HFFc6 (cell line): ENCODE measurements around the gene CSF2RB. TPM values are rescaled to one million over a fixed set of nuclear protein-coding genes. Genes with fewer than 3 reads are reported as not detected.

ENCODE experiments used
- DNase-seq: peaks from one replicate; pipeline ENCODE4 v3.0.0-alpha.2; 2018
- H3K27ac Mint-ChIP-seq: 2 replicates; pipeline ENCODE4 v1.8.0; 2020; ENCODE audit warnings: mild to moderate bottlenecking, mixed read lengths
- H3K27me3 Mint-ChIP-seq: 2 replicates; pipeline ENCODE4 v1.8.0; 2021; ENCODE audit warnings: mild to moderate bottlenecking, moderate library complexity, mixed read lengths; ENCODE audit not compliant: insufficient read depth
- H3K36me3 Mint-ChIP-seq: 2 replicates; pipeline ENCODE4 v1.8.0; 2021; ENCODE audit warnings: low read depth, mixed read lengths
- H3K4me1 Mint-ChIP-seq: 2 replicates; pipeline ENCODE4 v1.8.0; 2020; ENCODE audit warnings: low read depth, mixed read lengths
- H3K4me3 Mint-ChIP-seq: 2 replicates; pipeline ENCODE4 v1.8.0; 2020; ENCODE audit warnings: mild to moderate bottlenecking, moderate library complexity, mixed read lengths
- H3K9me3 Mint-ChIP-seq: 2 replicates; pipeline ENCODE4 v1.8.0; 2020; ENCODE audit warnings: mild to moderate bottlenecking, mixed read lengths
- total RNA-seq, 6 experiments: library from RNA; stranded (reverse); fragmentation: NEBNext Ultra II Directional; extraction: Animal tissue kit (Norgen Biotek cat#: 25700); gene quantifications; 2 replicates in 1 of 6; 3 replicates in 5 of 6; pipeline ENCODE4 v1.2.3, GENCODE V29; 2021
- TF ChIP-seq, protein P1 (sequence below): fragments of 200-600 bp; sonication (generic); IDR thresholded peaks from 2 replicates; pipeline ENCODE4 v1.5.0; 2021; ENCODE audit warnings: antibody characterized with exemption, mild to moderate bottlenecking

The CSF2RB gene
- total RNA-seq, 6 experiments from 2014 or later, result 0.76 to 3.2 (median 2.4) TPM

DNA sequence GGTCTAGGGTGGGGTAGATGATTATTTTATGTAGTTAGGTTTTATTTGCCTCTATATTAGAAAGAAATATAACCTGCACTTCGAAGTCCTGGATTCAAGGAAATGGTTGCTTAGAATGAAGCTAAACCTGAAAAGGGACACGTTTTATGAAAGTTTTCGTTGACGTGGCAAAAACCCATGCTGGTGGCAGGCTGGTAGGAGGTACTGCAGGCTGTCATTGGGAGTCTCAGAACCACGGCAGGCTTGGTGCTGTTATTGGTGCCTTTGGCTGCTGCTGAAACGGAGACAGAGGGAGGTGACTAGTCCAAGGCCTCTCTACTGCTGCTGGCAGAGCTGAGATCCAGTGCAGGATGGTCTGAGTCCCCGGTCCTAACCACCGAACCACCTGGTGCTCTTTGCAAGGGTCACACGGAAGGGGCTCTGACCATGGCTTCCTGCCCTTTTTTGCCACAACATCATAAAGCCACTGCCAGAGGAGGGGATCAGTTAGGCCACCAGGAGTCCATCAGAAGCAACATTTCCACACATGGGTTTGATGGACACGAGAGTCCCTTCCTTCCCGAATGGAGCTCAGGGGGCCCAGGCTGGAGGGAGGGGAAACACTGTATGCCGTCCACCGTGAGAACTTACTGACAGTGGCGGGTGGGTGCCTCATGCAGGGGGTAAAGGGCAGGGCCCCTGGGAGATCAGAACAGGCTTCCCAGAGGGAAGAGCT, 13.4 kb downstream of the CSF2RB start:
- H3K27ac Mint-ChIP-seq, result no peak overlapping the region
- peaks cover 34% of the 10 kb centered on the region for H3K27me3 Mint-ChIP-seq
- no peaks in the 10 kb centered on the region for H3K36me3 Mint-ChIP-seq
- no peaks in the 10 kb centered on the region; the same call in 1 of the 2 replicates for H3K9me3 Mint-ChIP-seq
- no peak for DNase-seq
- H3K4me3 Mint-ChIP-seq, result no peak overlapping the region
- TF ChIP-seq, protein P1, sequence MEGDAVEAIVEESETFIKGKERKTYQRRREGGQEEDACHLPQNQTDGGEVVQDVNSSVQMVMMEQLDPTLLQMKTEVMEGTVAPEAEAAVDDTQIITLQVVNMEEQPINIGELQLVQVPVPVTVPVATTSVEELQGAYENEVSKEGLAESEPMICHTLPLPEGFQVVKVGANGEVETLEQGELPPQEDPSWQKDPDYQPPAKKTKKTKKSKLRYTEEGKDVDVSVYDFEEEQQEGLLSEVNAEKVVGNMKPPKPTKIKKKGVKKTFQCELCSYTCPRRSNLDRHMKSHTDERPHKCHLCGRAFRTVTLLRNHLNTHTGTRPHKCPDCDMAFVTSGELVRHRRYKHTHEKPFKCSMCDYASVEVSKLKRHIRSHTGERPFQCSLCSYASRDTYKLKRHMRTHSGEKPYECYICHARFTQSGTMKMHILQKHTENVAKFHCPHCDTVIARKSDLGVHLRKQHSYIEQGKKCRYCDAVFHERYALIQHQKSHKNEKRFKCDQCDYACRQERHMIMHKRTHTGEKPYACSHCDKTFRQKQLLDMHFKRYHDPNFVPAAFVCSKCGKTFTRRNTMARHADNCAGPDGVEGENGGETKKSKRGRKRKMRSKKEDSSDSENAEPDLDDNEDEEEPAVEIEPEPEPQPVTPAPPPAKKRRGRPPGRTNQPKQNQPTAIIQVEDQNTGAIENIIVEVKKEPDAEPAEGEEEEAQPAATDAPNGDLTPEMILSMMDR, result no peak
- H3K4me1 Mint-ChIP-seq, result peaks cover 12% of the 10 kb centered on the region

DNA sequence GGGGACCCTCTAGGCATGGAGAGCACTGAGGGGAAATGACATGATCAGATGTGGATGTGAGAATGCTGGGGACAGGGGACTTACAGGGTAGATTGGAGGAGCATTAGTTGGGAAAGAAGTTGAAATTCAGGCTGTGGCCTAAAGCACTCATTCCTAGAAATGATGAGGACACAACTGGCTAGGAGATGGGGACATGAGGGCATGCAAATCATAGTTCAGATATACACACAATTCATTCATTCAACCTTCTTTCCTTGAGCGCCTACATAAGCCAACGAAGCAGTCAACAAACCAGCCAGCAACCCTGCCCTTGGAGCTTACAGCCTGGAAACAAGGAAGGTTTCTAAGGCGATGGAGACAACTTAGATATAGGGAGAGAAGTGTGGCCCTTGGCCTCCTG, 14.2 kb downstream of the CSF2RB start:
- Mint-ChIP-seq H3K9me3 (no peaks in the 10 kb centered on the region; the same call in 1 of the 2 replicates), H3K27ac (peak overlapping the region; percentile 1; the same call in 1 of the 2 replicates), H3K27me3 (peaks cover 36% of the 10 kb centered on the region), H3K36me3 (no peaks in the 10 kb centered on the region), H3K4me1 (peaks cover 12% of the 10 kb centered on the region), H3K4me3 (no peak overlapping the region)
- TF ChIP-seq, protein P1, result no peak
- no peak for DNase-seq

DNA sequence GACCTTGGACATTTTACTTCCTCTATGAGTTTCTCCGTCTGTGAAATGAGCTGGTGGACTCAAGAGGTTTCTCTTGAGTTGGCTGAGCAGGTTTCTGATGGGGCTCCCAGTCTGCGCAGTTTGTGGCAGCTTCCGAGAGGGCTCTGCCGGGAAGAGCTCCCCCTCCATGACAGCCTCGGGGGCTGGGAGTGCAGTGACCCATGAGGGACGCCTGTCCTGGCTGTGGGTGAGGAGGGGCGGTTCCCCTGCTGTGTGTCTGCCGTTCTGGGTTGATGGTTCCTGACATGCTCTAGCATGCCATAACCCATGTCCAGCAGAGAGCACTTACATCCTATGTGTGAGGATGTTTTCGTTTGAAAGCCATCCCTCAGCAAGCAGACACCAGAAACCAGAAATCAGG, 14.8 kb downstream of the CSF2RB start:
- no peak overlapping the region for H3K4me3 Mint-ChIP-seq
- H3K9me3 Mint-ChIP-seq, result no peaks in the 10 kb centered on the region; the same call in 1 of the 2 replicates
- H3K4me1 Mint-ChIP-seq, result peaks cover 12% of the 10 kb centered on the region
- H3K27ac Mint-ChIP-seq, result no peak overlapping the region
- DNase-seq, result no peak
- peaks cover 41% of the 10 kb centered on the region for H3K27me3 Mint-ChIP-seq
- no peaks in the 10 kb centered on the region for H3K36me3 Mint-ChIP-seq
- TF ChIP-seq, protein P1, result no peak

DNA sequence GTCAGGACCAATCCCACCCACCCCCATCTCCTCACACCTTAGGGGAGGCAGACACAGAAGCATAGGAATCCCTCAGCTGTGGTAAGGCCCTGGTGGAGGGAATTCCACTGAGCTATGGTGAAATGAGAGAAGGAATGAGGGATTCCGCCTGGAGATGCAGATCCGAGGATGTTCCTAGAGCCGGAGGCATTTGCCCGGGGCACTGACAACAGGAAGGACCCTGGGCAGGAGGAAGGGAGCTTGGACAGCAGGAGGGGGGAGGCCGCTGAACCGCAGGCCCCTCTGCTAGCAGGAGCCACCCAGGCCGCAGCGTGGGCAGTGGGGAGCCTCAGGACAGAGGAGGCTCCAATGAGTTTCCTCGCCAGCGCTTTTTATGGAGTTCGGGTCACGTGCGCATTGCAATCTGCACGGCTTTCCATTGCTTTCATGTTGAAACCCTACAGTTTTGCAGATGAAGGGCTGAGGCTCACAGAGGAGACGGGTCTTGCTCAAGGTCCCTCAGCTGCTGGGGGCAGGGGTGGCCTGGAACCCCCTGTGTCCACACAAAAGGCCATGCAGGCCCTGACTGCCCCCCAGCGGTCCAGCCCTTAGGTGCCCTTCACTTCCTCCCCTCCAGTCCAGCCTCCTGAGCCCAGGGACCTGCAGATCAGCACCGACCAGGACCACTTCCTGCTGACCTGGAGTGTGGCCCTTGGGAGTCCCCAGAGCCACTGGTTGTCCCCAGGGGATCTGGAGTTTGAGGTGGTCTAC, 15.5 kb downstream of the CSF2RB start:
- Mint-ChIP-seq H3K4me1 (peaks cover 12% of the 10 kb centered on the region), H3K36me3 (no peaks in the 10 kb centered on the region), H3K9me3 (no peaks in the 10 kb centered on the region; the same call in 1 of the 2 replicates), H3K27ac (no peak overlapping the region), H3K27me3 (peaks cover 41% of the 10 kb centered on the region), H3K4me3 (no peak overlapping the region)
- TF ChIP-seq, protein P1, result no peak
- DNase-seq, result no peak

DNA sequence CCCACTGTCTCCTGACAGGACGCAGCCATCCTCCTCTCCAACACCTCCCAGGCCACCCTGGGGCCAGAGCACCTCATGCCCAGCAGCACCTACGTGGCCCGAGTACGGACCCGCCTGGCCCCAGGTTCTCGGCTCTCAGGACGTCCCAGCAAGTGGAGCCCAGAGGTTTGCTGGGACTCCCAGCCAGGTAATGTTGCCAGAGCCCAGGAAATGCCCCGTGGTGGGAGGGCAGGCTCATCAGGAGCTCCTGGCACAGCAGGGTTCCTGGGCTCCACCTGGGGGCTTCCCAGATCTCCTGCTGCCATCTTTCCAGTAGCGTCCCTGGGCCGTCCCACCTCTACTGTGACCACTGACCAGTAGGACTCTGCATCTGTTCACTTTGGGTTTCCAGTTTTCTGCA, 16.2 kb downstream of the CSF2RB start:
- no peak for DNase-seq
- H3K9me3 Mint-ChIP-seq, result no peaks in the 10 kb centered on the region; the same call in 1 of the 2 replicates
- H3K27me3 Mint-ChIP-seq, result peaks cover 43% of the 10 kb centered on the region

More for the DNA sequence above, 16.2 kb downstream of the CSF2RB start:
- H3K27ac Mint-ChIP-seq, result no peak overlapping the region
- peaks cover 12% of the 10 kb centered on the region for H3K4me1 Mint-ChIP-seq
- no peak overlapping the region for H3K4me3 Mint-ChIP-seq
- no peaks in the 10 kb centered on the region for H3K36me3 Mint-ChIP-seq
- TF ChIP-seq, protein P1, result no peak
